Measurements from ENCODE around the gene RASD2. TPM values are rescaled to one million over a fixed set of nuclear protein-coding genes. Genes with fewer than 3 reads are reported as not detected.

RASD2 gene
- total RNA-seq, 1 experiment from 2014 or later, result 2.4 TPM

- TF ChIP-seq CTCF (IDR thresholded peaks at IDR 0.05 in 2 of 3, conservative IDR thresholded peaks at IDR 0.05 in 1 of 3; ENCODE audit: borderline replicate concordance in 1 of 3, insufficient read depth in 1 of 3, low read depth in 2 of 3, low read length in 2 of 3) (no peak), MAX (IDR thresholded peaks at IDR 0.05) (no peak), ZBTB33 (IDR thresholded peaks at IDR 0.05; ENCODE audit: extremely low read depth, insufficient replicate concordance, low read length) (no peak), SRF (IDR thresholded peaks at IDR 0.05; ENCODE audit: low read depth) (no peak), POLR2A (IDR thresholded peaks at IDR 0.05; ENCODE audit: borderline replicate concordance, extremely low read depth, insufficient read depth, insufficient read length) (no peak), CEBPB (IDR thresholded peaks at IDR 0.05; ENCODE audit: low read depth) (no peak), RAD21 (IDR thresholded peaks at IDR 0.05; ENCODE audit: low read depth) (no peak), ZFX (IDR thresholded peaks at IDR 0.05) (no peak), FOSL1 (IDR thresholded peaks at IDR 0.05; ENCODE audit: low read depth) (no peak), ATF3 (IDR thresholded peaks at IDR 0.05) (no peak)
Measured at GRCh38 chr22:35548722-35549112, 8.1 kb downstream of the RASD2 start (continued).

- no peaks in the 10 kb centered on the region for H4K20me1 ChIP-seq (ENCODE audit: insufficient read depth)
- CTCF ChIA-PET, result no interaction called here
- H3K27ac ChIP-seq (ENCODE audit: low read depth, low read length), result no peak overlapping the region
- POLR2A ChIA-PET, result no interaction called here
- H3K4me3 ChIP-seq (replicated peaks in 1 of 2; ENCODE audit: low read depth in 1 of 2, low read length in 2 of 2), result no peak overlapping the region
- no peak for DNase-seq (ENCODE audit: low read depth, low spot score)
- H3K9ac ChIP-seq (ENCODE audit: low read length), result no peak overlapping the region
- no peak overlapping the region for H2AFZ ChIP-seq (ENCODE audit: low read depth, low read length, poor library complexity, severe bottlenecking)
- H3K4me1 ChIP-seq (ENCODE audit: control insufficient read depth in 1 of 2, insufficient read depth in 2 of 2, low read length in 2 of 2), result peaks cover 10 to 11% of the 10 kb centered on the region in 2 experiments
- H3K36me3 ChIP-seq (ENCODE audit: control insufficient read depth in 1 of 2, insufficient read depth in 2 of 2, low read length in 2 of 2), result no peaks in the 10 kb centered on the region
- ATAC-seq, result no peak
- H3K9me2 ChIP-seq (ENCODE audit: insufficient read depth), result no peaks in the 10 kb centered on the region
- no peaks in the 10 kb centered on the region for H3K9me3 ChIP-seq (ENCODE audit: control insufficient read depth in 1 of 2, insufficient read depth in 1 of 2, low read depth in 1 of 2, low read length in 2 of 2)
- no peak overlapping the region for H3K4me2 ChIP-seq (ENCODE audit: low read length)
- BruUV-seq (replicated peaks), result no TSS peak
- no peaks in the 10 kb centered on the region for H3K27me3 ChIP-seq (ENCODE audit: insufficient read depth, low read length)
- H3K79me2 ChIP-seq (ENCODE audit: insufficient read depth, low read length), result no peaks in the 10 kb centered on the region
- RAD21 ChIA-PET (ENCODE audit: low non-redundant PET in 1 of 2, low total read pairs in 2 of 2, uncharacterized antibody in 2 of 2, unreplicated experiment in 2 of 2), result no interaction called here
- intact Hi-C loops (cut with micrococcal nuclease), result no loop called here
- no peak for TF ChIP-seq ZBTB33 (IDR thresholded peaks at IDR 0.05; ENCODE audit: extremely low read depth, insufficient replicate concordance, low read length)
- TF ChIP-seq TCF7L2 (IDR thresholded peaks at IDR 0.05; ENCODE audit: borderline replicate concordance, extremely low read depth, insufficient read depth, insufficient read length), result no peak
- no peak for TF ChIP-seq CTCF (IDR thresholded peaks at IDR 0.05 in 2 of 3, conservative IDR thresholded peaks at IDR 0.05 in 1 of 3; ENCODE audit: borderline replicate concordance in 1 of 3, insufficient read depth in 1 of 3, low read depth in 2 of 3, low read length in 2 of 3)
- no peak for TF ChIP-seq POLR2A (IDR thresholded peaks at IDR 0.05; ENCODE audit: borderline replicate concordance, extremely low read depth, insufficient read depth, insufficient read length)
- TF ChIP-seq POLR2AphosphoS5 (IDR thresholded peaks at IDR 0.05; ENCODE audit: low read depth, low read length), result no peak
- no peak for TF ChIP-seq CEBPB (IDR thresholded peaks at IDR 0.05; ENCODE audit: low read depth)
- no peak for TF ChIP-seq CBX3 (IDR thresholded peaks at IDR 0.05; ENCODE audit: low read depth)
- no peak for TF ChIP-seq YY1 (IDR thresholded peaks at IDR 0.05; ENCODE audit: extremely low read depth, insufficient replicate concordance, low read depth, low read length)
- TF ChIP-seq EZH2phosphoT487 (IDR thresholded peaks at IDR 0.05; ENCODE audit: borderline replicate concordance), result no peak
- TF ChIP-seq SRF (IDR thresholded peaks at IDR 0.05; ENCODE audit: low read depth), result no peak
- TF ChIP-seq EGR1 (IDR thresholded peaks at IDR 0.05; ENCODE audit: low read depth), result no peak
Measured at GRCh38 chr22:35549328-35549727, 8.7 kb downstream of the RASD2 start.

Measured in HCT116 (cell line).